Stimulated activated CD8-positive, alpha-beta memory T cell treated with anti-CD3 and anti-CD28 coated beads, Interleukin-12 subunit alpha, Interleukin-12 subunit beta, amount 100 ng/mL, for 24 hours (primary cell): ENCODE results near the gene CASTOR1.

Experiments used
- DNase-seq: peaks from one replicate; pipeline ENCODE4 v3.0.0-alpha.2; 2020; ENCODE audit errors: extremely low read depth

The CASTOR1 gene

GRCh38 chr22:30318799-30319419 lies 29.6 kb upstream of the CASTOR1 start:
- no peak for DNase-seq

- DNase-seq: no peak
These were observed 28.5 kb upstream of the CASTOR1 start for GRCh38 chr22:30317778-30318177.

GRCh38 chr22:30315962-30316576 lies 26.8 kb upstream of the CASTOR1 start:
- no peak for DNase-seq

- DNase-seq: no peak
These were observed 25.6 kb upstream of the CASTOR1 start for GRCh38 chr22:30314915-30315314.

- DNase-seq: no peak
These were observed 24.4 kb upstream of the CASTOR1 start for GRCh38 chr22:30313527-30314363.

- DNase-seq: no peak
These were observed 22.7 kb upstream of the CASTOR1 start for GRCh38 chr22:30312053-30312452.

GRCh38 chr22:30310881-30311771 lies 21.8 kb upstream of the CASTOR1 start:
- DNase-seq: no peak

GRCh38 chr22:30309951-30310741 lies 20.8 kb upstream of the CASTOR1 start:
- DNase-seq: no peak

GRCh38 chr22:30308518-30309230 lies 19.4 kb upstream of the CASTOR1 start:
- no peak for DNase-seq

- no peak for DNase-seq
These were observed 18.8 kb upstream of the CASTOR1 start for GRCh38 chr22:30308093-30308492.

- no peak for DNase-seq
These were observed 17.8 kb upstream of the CASTOR1 start for GRCh38 chr22:30307041-30307574.

- DNase-seq: no peak
These were observed 17.3 kb upstream of the CASTOR1 start for GRCh38 chr22:30306627-30307011.

- no peak for DNase-seq
These were observed 16.8 kb upstream of the CASTOR1 start for GRCh38 chr22:30305906-30306626.

- no peak for DNase-seq
These were observed 16.2 kb upstream of the CASTOR1 start for GRCh38 chr22:30305519-30305905.

GRCh38 chr22:30304495-30305244 lies 15.4 kb upstream of the CASTOR1 start:
- DNase-seq: no peak

- DNase-seq: no peak
These were observed 13.5 kb upstream of the CASTOR1 start for GRCh38 chr22:30302810-30303138.

GRCh38 chr22:30301995-30302809 lies 12.9 kb upstream of the CASTOR1 start:
- no peak for DNase-seq

- DNase-seq: no peak
These were observed 10.0 kb upstream of the CASTOR1 start for GRCh38 chr22:30299322-30299721.
